ENCODE measurements around the gene TTC23.

Gene TTC23

GRCh38 chr15:99168601-99169580, 80.5 kb downstream of the TTC23 start:
- H3K9ac ChIP-seq (ENCODE audit: low read depth, low read length): no peak overlapping the region

GRCh38 chr15:99167640-99168039, 81.7 kb downstream of the TTC23 start:
- no peak overlapping the region for H3K4me3 ChIP-seq (ENCODE audit: low read depth, low read length)
- no peaks in the 10 kb centered on the region for H3K27me3 ChIP-seq (ENCODE audit: control insufficient read depth, insufficient read depth, low read length)
- peaks cover 3% of the 10 kb centered on the region for H3K36me3 ChIP-seq (ENCODE audit: control insufficient read depth, insufficient read depth, low read length)
- H3K9me3 ChIP-seq (ENCODE audit: control insufficient read depth, insufficient read depth, low read length): no peaks in the 10 kb centered on the region
- H3K9ac ChIP-seq (ENCODE audit: low read depth, low read length): no peak overlapping the region
- H3K4me1 ChIP-seq (ENCODE audit: control insufficient read depth, insufficient read depth, low read length): no peaks in the 10 kb centered on the region

More at GRCh38 chr15:99168601-99169580, 80.5 kb downstream of the TTC23 start:
- Histone ChIP-seq H3K9me3 (ENCODE audit: control insufficient read depth, insufficient read depth, low read length) (no peaks in the 10 kb centered on the region), H3K27me3 (ENCODE audit: control insufficient read depth, insufficient read depth, low read length) (no peaks in the 10 kb centered on the region), H3K4me1 (ENCODE audit: control insufficient read depth, insufficient read depth, low read length) (no peaks in the 10 kb centered on the region), H3K36me3 (ENCODE audit: control insufficient read depth, insufficient read depth, low read length) (peaks cover 3% of the 10 kb centered on the region), H3K4me3 (ENCODE audit: low read depth, low read length) (no peak overlapping the region)

DNA sequence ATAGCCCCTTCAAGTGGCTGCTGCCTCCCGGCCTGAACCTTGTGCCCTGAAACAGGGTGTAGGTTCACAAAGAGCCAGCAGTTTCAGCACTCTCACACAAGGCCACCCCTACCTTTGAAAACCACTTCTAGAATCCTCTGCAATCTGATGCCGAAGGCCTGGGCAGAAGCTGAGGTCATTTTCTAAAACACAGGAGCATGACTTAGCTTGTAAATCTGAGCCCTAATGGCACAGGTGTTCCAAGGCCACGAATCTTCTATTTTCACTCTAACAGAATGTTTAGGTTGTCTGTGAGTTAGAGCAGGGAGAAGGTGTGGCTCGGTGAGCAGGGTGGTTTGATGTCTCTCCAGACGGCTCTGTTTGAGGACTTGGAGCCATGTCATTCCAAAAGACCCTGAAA, 82.2 kb downstream of the TTC23 start:
- Histone ChIP-seq H3K9ac (ENCODE audit: low read depth, low read length) (no peak overlapping the region), H3K4me1 (ENCODE audit: control insufficient read depth, insufficient read depth, low read length) (no peaks in the 10 kb centered on the region), H3K36me3 (ENCODE audit: control insufficient read depth, insufficient read depth, low read length) (peaks cover 2% of the 10 kb centered on the region), H3K9me3 (ENCODE audit: control insufficient read depth, insufficient read depth, low read length) (no peaks in the 10 kb centered on the region), H3K4me3 (ENCODE audit: low read depth, low read length) (no peak overlapping the region), H3K27me3 (ENCODE audit: control insufficient read depth, insufficient read depth, low read length) (no peaks in the 10 kb centered on the region)

- no peaks in the 10 kb centered on the region for H3K36me3 ChIP-seq (ENCODE audit: control insufficient read depth, insufficient read depth, low read length)
- no peak overlapping the region for H3K9ac ChIP-seq (ENCODE audit: low read depth, low read length)
- no peaks in the 10 kb centered on the region for H3K9me3 ChIP-seq (ENCODE audit: control insufficient read depth, insufficient read depth, low read length)
- no peaks in the 10 kb centered on the region for H3K27me3 ChIP-seq (ENCODE audit: control insufficient read depth, insufficient read depth, low read length)
- H3K4me1 ChIP-seq (ENCODE audit: control insufficient read depth, insufficient read depth, low read length): no peaks in the 10 kb centered on the region
- no peak overlapping the region for H3K4me3 ChIP-seq (ENCODE audit: low read depth, low read length)
These were observed 83.3 kb downstream of the TTC23 start for GRCh38 chr15:99165956-99166689.

DNA sequence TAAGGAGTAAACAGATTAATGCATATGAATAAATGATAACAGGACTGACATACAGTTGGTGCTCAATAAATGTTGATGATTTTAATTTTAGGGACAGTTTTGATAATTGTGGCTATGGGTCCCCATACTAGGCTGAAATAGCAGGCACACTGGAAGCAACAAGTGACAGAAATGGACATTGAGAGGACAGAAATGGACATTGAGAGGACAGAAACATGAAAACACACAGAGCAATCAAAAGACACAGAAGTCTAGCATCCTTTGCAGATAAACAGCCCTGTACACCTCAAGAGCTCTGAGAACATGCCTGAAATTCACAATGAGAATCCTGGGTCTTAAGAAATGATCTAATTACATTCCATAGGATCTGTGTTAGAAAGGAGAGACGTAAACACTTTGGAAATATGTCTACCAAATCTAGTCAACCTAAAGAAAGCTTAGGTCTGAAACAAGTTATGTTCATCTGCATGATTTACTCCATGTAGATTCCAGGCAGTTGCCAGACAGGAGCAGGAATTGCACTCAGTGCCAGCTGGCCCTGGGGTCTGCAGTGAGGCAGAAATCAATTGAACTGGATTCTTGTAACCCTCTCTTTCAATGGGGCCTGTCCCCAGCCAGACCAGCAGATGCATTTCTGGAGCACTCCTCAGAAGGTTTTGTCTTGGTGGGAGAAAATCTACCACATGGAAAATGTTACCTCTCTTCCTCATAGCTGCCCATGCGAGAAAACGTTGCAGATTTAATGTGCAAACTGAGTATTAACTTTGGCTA, 84.2 kb downstream of the TTC23 start:
- Histone ChIP-seq H3K9me3 (ENCODE audit: control insufficient read depth, insufficient read depth, low read length) (no peaks in the 10 kb centered on the region), H3K9ac (ENCODE audit: low read depth, low read length) (no peak overlapping the region), H3K27me3 (ENCODE audit: control insufficient read depth, insufficient read depth, low read length) (no peaks in the 10 kb centered on the region), H3K4me1 (ENCODE audit: control insufficient read depth, insufficient read depth, low read length) (no peaks in the 10 kb centered on the region), H3K4me3 (ENCODE audit: low read depth, low read length) (no peak overlapping the region), H3K36me3 (ENCODE audit: control insufficient read depth, insufficient read depth, low read length) (no peaks in the 10 kb centered on the region)

- Histone ChIP-seq H3K9me3 (ENCODE audit: control insufficient read depth, insufficient read depth, low read length) (no peaks in the 10 kb centered on the region), H3K4me1 (ENCODE audit: control insufficient read depth, insufficient read depth, low read length) (no peaks in the 10 kb centered on the region), H3K36me3 (ENCODE audit: control insufficient read depth, insufficient read depth, low read length) (no peaks in the 10 kb centered on the region), H3K9ac (ENCODE audit: low read depth, low read length) (no peak overlapping the region), H3K4me3 (ENCODE audit: low read depth, low read length) (no peak overlapping the region), H3K27me3 (ENCODE audit: control insufficient read depth, insufficient read depth, low read length) (no peaks in the 10 kb centered on the region)
These were observed 85.3 kb downstream of the TTC23 start for GRCh38 chr15:99164119-99164518.

DNA sequence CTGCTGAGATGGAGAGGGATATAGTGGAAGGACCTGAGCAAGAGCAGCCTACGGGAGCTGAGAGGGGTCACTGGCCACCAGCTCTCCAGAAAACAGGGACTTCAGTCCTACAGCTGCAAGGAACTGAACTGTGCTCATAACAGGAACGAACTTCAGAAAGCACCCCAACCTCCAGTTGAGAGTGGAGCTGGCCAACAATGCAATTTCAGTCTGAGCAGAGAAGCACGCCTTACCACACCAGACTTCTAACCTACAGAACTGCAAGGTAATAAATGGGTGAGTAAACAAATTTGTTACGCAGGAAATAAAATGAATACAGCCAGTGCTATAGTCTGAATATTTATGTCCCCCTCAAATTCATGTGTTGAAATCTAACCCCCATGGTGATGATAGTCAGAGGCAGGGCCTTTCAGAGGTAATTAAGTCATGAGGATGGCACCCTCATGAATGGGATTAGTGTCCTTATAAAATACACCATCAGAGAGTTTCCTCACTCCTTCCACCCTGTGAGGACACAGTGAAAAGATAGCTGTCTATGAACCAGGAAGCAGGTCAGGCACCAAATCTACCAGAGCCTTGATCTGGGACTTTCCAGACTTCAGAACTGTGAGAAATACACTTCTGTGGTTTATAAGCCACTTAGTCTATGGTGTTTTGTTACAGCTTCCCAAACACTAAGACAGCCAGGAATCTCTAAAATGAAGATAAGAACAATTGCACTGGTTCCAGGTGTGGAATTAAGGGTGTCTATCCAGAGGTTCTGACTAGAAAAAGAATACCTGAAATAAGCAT, 85.9 kb downstream of the TTC23 start:
- H3K36me3 ChIP-seq (ENCODE audit: control insufficient read depth, insufficient read depth, low read length): no peaks in the 10 kb centered on the region
- H3K27me3 ChIP-seq (ENCODE audit: control insufficient read depth, insufficient read depth, low read length): no peaks in the 10 kb centered on the region
- no peak overlapping the region for H3K4me3 ChIP-seq (ENCODE audit: low read depth, low read length)
- H3K9me3 ChIP-seq (ENCODE audit: control insufficient read depth, insufficient read depth, low read length): no peaks in the 10 kb centered on the region
- no peaks in the 10 kb centered on the region for H3K4me1 ChIP-seq (ENCODE audit: control insufficient read depth, insufficient read depth, low read length)
- H3K9ac ChIP-seq (ENCODE audit: low read depth, low read length): no peak overlapping the region

DNA sequence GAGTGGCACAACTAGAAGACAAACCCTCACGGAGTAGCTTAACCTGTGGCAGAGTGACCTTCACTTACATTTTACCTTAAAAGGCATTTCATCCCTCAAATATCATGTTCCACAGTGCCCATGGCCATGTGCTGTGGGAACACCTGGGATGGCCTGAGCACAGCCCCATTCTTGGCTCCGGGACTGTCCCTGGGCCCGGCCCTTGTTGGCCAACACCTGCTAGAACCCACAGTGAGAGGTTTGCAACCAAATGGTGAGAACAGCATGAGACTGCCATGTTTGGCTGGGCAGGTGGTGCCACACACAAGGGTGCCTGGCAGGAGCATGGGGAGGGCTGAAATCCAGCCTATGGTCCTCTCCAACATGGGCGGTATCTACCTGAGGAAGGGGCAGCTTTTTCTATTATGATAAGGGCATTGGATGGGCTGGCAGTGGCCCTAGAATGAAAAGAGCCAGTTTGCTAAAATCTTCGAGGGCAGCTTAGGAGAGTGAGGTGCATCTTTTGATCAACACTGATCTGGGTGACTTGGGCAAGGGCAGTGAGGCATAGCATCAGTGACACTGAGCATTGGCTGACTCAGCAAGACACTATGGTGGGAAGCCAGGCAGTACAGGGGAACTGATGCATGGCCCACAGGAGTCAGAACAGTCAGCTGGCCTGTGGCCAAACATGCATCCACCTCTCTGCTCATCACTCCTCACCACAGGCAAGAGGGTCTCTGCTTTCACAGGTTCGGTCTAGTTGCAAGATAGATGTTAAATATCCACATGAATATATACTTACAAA, 90.6 kb downstream of the TTC23 start:
- H3K4me1 ChIP-seq (ENCODE audit: control insufficient read depth, insufficient read depth, low read length): no peaks in the 10 kb centered on the region
- no peaks in the 10 kb centered on the region for H3K9me3 ChIP-seq (ENCODE audit: control insufficient read depth, insufficient read depth, low read length)
- H3K27me3 ChIP-seq (ENCODE audit: control insufficient read depth, insufficient read depth, low read length): no peaks in the 10 kb centered on the region
- no peak overlapping the region for H3K9ac ChIP-seq (ENCODE audit: low read depth, low read length)
- no peaks in the 10 kb centered on the region for H3K36me3 ChIP-seq (ENCODE audit: control insufficient read depth, insufficient read depth, low read length)
- H3K4me3 ChIP-seq (ENCODE audit: low read depth, low read length): no peak overlapping the region

- Histone ChIP-seq H3K9ac (ENCODE audit: low read depth, low read length) (no peak overlapping the region), H3K27me3 (ENCODE audit: control insufficient read depth, insufficient read depth, low read length) (no peaks in the 10 kb centered on the region), H3K4me3 (ENCODE audit: low read depth, low read length) (no peak overlapping the region), H3K36me3 (ENCODE audit: control insufficient read depth, insufficient read depth, low read length) (no peaks in the 10 kb centered on the region), H3K9me3 (ENCODE audit: control insufficient read depth, insufficient read depth, low read length) (no peaks in the 10 kb centered on the region), H3K4me1 (ENCODE audit: control insufficient read depth, insufficient read depth, low read length) (no peaks in the 10 kb centered on the region)
These were observed 91.9 kb downstream of the TTC23 start for GRCh38 chr15:99157456-99157855.

GRCh38 chr15:99155961-99156443, 93.4 kb downstream of the TTC23 start:
- Histone ChIP-seq H3K36me3 (ENCODE audit: control insufficient read depth, insufficient read depth, low read length) (no peaks in the 10 kb centered on the region), H3K9me3 (ENCODE audit: control insufficient read depth, insufficient read depth, low read length) (no peaks in the 10 kb centered on the region), H3K4me3 (ENCODE audit: low read depth, low read length) (no peak overlapping the region), H3K4me1 (ENCODE audit: control insufficient read depth, insufficient read depth, low read length) (no peaks in the 10 kb centered on the region), H3K9ac (ENCODE audit: low read depth, low read length) (no peak overlapping the region), H3K27me3 (ENCODE audit: control insufficient read depth, insufficient read depth, low read length) (no peaks in the 10 kb centered on the region)

Measured in iPS-15b (cell line).